COLO829 (cell line): ENCODE data around the gene MINK1.
A peak's percentile ranks its signal among the peaks of the same experiment; 100 is the strongest.
"Not testable (repeated sequence)": the region's sequence is repeated elsewhere in the genome, so short reads cannot be mapped to it uniquely, and the experiment has no call there.

Source experiments
- DNase-seq: peaks from one replicate; pipeline ENCODE4 v3.0.0; 2012; ENCODE audit warnings: low spot score

Gene MINK1

DNA sequence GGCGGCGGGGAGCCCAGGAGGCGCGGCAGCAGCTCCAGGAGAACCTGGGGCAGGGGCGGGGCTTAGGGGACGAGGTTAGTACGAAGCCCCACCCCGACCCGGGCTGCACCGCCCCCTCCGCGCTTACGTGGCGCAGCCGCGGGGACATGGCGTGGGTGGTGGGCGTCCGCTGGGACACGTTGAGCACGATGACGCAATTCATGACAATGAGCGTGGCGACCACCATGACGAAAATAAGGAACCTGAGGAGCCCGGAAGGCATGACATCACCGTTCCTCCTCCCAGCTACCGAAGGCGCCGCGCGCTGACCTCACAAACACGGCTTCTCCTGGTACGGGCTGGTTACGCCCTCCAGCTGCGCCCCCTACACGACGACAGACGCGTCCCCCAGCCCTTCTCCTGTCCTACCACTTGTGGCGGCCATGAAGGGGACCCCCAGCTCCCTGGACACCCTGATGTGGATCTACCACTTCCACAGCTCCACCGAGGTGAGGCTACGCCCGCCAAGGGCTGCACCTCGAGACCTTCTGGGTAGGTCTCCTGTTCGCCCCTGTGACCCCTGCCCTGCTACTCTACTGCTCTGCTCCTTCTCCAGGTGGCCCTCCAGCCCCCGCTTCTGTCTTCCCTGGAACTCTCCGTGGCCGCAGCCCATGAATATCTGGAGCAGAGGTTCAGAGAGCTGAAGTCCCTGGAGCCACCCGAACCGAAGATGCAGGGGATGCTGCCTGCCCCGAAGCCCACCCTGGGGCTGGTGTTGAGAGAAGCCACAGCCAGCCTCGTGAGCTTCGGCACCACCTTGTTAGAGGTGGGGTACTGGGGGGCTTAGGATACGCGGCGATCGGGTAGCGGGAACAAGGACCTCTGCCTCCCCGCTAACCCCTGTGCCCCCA lies 66.4 kb downstream of the MINK1 start, which contains the start of gene C17orf107:
Gene C17orf107, plus strand, starts transcription at position 196 of the 890 bp plus-strand sequence. Its CDS starts 227 bp downstream, at position 423.
- DNase-seq = no peak

- DNase-seq = no peak
Observed at GRCh38 chr17:4900231-4901107, 67.3 kb downstream of the MINK1 start.

DNA sequence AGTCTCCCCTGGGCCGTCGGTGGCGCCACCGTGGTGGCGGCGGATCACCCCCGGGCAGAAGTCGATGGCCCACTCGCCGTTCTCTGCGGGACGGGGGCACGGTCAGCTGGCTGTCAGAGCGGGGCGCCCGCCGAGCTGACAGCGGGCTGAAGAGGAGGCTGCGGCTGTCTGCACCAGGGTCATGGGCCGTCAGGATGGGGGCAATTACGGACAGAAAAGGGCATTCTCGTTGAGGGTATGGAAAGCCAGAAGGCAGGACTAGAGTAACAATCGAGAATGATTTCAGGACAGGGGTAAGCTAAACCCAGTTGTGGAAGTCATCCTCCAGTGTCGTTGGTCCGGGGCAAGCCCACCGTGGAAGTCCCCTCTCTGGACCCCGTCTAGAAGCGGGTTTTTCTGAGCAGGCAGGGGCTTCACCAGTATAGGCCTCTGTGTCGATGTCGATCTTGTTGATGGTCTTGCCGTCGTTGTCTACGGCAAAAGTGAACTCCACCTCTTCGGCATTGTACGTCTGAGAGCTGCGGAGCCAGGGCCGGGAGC lies 68.0 kb downstream of the MINK1 start:
- no peak for DNase-seq

DNA sequence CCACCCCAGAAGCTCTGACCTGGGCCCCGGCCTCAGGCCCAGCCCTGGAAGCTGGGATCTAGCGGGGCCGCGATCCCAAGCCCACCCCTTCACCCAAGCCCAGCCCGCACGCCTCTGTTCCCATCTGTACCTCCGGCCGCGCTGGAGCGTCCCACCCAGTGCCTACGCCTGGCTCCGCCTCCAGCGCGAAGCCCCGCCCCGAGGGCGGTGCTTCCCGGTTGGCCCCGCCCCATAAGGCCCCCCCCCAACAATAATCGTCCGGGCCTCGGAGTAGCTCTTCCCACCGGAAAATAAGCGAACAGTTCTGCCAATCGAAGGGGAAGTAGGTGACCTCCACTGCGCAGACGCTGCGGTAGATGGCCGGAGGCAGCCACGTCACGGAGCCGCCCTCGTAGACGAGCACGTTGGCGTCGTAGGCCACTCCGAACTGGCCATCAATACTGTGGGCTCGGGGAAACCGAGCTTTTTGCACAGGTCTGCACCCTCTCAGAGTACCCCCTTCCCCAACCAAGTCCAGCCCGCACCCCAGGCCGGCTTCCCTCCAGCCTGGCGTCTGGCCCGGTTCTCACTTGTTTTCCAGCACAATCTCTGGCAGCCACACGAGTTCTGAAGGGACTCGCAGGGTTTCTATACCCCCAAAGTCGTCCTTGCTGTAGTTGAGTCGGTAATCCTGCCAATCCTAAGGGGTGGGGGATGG lies 68.7 kb downstream of the MINK1 start:
- peak; percentile 53 for DNase-seq

DNA sequence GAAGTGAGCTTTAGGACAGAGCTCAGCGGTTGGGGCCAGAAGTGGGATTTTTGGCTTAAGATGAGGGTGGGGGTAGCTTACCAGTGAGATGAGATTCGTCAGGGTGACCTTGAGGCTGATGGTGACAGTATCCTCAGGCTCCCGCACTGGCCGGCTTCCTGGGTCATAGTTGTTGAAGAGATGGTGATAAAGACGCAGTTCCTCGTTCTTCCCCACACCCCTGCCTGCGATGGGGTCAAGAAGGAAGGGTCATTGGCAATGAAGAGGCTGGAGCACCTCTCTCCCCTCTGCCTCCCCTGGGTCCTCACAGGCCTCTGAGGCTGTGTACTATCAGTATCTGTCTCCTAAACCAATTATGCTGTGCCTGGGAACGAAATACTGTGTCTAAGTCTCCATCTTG lies 69.4 kb downstream of the MINK1 start:
- DNase-seq = no peak

- peak; percentile 43 for DNase-seq
Observed at GRCh38 chr17:4903051-4903818, 70.1 kb downstream of the MINK1 start, which contains the start of gene CHRNE. Gene CHRNE (minus strand): TSS chr17:4903098. CDS start chr17:4903063, 35 bp downstream.

DNA sequence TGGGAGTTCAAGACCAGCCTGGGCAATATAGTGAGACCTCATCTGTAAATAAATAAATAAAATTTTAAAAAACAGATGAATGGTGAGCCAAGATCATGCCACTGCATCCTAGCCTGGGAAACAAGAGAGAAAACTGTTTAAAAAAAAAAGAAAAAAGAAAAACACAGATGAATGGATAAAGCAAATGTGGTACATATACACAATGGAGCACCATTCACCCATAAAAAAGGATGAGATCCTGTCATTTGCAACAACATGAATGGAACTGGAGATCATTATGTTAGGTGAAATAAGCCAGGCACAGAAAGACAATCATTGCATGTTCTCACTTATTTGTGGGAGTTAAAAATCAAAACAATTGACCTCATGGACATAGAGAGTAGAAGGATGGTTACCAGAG lies 73.5 kb downstream of the MINK1 start:
- not testable (repeated sequence) for DNase-seq

DNA sequence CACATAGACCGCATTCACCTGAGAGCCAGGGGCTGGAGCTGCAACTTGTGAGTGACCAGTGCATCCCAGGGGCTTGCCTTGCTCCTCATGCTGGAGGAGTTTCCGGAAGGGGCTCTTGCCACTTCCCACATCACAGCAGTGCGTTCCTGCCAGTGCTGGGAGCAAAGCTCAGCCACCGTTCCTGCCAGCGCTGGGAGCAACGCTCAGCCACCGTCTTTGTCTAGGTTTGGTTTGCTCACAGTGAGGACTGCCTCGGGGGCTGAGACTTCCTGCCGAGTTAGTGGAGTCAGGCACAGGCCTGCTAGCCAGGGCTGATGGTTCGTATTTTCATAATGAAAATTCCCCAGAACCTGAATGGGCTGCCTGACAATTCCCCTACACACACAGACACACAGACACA lies 75.2 kb downstream of the MINK1 start:
- DNase-seq = peak; percentile 18

DNA sequence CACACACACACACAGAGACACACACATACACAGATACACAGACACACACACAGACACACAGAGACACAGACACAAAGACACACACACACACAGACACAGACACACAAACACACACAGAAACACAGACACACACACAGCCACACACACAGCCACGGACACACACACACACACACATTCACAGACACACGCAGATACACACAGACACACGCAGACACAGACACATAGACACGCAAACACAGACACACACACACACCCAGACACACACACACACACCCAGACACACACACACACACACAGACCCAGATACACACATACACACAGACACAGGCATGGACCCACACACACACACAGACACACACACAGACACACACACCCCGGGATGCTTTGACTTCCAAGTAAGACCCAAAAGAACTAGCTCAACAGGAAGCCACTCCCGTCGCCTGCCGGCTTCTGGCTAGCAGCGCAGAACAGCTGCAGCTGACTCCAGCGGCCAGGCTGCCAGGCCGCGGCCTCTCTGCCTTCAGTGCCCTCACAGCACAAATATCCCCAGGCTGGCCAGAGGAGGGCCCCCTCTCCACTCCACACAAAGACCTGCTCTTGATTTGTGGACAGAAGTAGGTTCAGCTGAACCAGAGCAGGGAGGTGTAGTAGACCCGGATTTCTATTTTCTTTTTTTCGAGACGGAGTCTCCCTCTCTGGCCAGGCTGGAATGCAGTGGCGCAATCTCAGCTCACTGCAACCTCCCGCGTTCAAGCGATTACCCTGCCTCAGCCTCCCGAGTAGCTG lies 75.8 kb downstream of the MINK1 start:
- peak; percentile 84 for DNase-seq

DNA sequence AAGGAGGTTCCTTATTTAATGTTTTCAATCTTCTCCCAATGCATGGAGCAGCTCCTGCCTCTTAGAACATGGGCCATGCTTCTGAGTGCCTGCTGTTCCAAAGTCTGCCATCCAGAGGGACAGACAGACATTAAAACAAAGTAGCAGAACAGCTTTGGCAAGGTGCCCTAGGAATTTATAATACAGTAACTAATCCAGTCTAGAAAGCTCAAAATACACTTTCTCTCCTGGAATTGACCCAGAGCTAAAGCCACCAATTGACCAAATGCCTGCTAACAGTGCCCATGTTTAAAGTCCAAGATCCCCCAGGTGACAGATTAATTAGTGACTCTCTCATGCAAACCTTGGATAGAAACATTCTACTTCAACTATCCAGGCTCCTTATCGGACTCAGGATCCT lies 80.9 kb downstream of the MINK1 start:
- DNase-seq = no peak

DNA sequence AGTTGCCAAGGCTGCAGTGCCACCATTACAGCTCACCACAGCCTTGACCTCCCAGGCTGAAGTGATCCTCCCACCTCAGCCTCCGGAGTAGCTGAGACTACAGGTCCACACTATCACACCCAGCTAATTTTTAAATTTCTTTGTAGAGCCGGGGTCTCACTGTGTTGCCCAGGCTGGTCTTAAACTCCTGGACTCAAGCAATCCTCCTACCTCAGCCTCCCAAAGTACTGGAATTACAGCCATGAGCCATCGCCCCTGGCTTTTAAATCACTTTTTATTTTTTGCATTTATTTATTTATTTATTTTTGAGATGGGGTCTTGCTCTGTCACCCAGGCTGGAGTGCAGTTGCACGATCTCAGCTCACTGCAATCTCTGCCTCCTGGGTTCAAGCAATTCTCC lies 81.4 kb downstream of the MINK1 start:
- DNase-seq = not testable (repeated sequence)

DNA sequence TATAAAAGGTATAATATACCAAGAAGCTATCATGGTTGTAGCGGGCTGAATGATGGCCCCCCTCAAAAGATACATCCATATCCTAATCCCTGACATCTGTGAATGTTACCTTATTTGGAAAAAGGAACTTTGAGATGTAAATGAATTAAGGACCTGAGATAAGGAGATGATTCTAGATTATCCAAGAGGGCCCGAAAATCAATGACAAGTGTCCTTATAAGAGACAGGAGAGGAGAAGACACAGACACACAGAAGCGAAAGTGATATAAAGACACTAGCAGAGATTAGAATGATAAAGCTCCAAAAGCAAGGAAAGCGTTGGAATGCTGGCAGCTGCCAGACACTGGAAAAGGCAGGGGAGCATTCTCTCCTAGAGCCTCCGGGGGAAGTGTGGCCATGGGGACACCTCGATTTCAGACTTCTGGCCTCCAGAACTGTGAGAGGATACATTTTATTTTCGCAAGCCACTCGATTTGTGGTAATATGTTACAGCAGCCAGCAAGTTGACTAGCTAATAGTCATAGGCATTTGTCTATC lies 86.4 kb downstream of the MINK1 start:
- DNase-seq = no peak

DNA sequence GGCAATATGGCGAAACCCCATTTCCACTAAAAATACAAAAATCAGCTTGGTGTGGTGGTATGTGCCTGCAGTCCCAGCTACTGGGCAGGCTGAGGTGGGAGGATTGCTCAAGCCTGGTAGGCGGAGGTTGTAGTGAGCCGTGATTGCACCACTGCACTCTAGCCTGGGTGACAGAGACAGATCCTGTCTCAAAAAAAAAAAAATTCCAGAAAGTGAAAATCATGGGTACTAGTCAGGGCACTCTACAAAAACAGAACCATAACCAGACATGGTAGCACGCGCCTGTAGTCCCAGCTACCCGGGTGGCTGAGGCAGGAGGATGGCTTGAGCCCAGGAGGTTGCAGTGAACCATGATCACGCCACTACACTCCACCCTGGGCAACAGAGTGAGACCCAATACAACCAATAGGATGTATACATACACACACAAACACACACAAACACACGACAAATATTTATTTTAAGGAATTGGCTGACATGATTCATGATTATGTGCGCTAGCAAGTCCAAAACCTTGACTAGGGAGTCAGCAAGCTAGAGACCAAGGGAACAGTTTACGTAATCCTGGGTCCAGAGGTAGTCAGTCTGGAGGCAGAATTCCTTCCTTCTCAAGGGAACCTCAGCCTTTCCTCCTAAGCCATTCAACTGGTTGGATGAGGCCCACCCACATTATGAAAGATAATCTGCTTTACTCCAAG lies 87.4 kb downstream of the MINK1 start:
- DNase-seq = no peak

DNA sequence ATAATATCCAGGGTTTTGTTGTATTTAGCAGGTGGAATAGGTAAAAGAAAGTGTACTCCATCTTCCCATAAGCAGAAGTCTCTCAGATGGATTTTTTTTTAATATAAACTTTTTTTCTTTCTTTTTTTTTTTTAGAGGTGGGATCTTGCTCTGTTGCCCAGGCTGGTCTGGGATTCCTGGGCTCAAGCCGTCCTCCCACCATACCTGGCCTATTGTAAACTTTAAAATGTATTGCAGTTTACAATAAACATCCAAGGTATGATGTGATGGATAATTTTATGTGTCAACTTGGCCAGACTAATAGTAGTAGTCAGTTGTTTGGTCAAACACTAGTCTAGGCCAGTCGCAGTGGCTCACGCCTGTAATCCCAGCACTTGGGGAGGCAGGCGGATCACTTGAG lies 88.2 kb downstream of the MINK1 start:
- no peak for DNase-seq

GRCh38 chr17:4926577-4927335 lies 93.6 kb downstream of the MINK1 start:
- not testable (repeated sequence) for DNase-seq

DNA sequence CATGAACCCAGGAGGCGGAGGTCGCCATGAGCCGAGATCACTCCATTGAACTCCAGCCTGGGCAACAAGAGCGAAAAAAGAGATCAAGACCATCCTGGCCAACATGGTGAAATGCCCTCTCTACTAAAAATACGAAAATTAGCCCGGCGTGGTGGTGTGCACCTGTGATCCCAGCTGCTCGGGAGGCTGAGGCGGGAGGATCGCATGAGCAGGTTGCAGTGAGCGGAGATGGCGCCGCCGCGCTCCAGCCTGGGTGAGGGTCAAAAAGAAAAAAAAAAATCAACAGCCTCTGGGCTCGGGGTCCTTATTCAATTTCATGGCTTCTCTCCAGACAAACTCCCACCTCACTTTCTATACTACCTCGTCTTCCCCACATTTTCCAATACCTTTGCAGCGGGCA lies 95.7 kb downstream of the MINK1 start:
- no peak for DNase-seq

DNA sequence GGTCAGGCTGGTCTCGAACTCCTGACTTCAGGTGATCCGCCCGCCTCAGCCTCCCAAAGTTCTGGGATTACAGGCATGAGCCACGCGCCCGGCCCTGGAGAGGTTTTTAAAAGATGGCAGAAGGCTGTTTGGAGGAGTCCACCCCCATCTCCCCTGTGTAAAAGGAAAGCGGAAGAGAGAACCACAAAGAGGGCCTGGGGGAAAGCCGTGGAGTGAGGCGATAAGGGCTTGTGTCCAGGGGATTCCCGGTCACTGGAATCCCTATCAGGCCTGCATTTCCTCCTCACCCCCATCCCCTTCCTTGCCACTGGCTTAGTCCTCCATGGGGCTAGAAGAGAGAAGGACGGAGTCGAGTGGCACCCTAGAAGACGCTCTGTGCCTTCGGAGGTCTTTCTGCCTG lies 98.8 kb downstream of the MINK1 start, which contains the start of gene GP1BA:
Gene GP1BA, plus strand, starts transcription at position 315 of the 400 bp plus-strand sequence. CDS start 328 bp downstream, outside the sequence.
- no peak for DNase-seq

DNA sequence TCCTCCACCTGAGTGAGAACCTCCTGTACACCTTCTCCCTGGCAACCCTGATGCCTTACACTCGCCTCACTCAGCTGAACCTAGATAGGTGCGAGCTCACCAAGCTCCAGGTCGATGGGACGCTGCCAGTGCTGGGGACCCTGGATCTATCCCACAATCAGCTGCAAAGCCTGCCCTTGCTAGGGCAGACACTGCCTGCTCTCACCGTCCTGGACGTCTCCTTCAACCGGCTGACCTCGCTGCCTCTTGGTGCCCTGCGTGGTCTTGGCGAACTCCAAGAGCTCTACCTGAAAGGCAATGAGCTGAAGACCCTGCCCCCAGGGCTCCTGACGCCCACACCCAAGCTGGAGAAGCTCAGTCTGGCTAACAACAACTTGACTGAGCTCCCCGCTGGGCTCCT lies 99.6 kb downstream of the MINK1 start:
- DNase-seq = no peak
